Neural cell (in vitro differentiated cells): ENCODE results near the gene RABL3. TPM values are rescaled to one million over a fixed set of nuclear protein-coding genes. Genes with fewer than 3 reads are reported as not detected.

Experiments
- H2AFZ ChIP-seq: fragments of 200-600, 300-800 bp; sonication (generic), shearing (Covaris generic); 2 replicates; pipeline ENCODE4 v1.6.0; 2014; ENCODE audit warnings: low read depth, mild to moderate bottlenecking, antibody characterized with exemption, low read length, moderate library complexity
- H3F3A ChIP-seq: fragments of 200-600 bp; shearing (Covaris generic); 2 replicates; pipeline ENCODE4 v1.6.1; 2016; ENCODE audit warnings: mild to moderate bottlenecking, moderate library complexity, mixed read lengths, antibody characterized with exemption, low read length; ENCODE audit not compliant: insufficient read depth, poor library complexity, severe bottlenecking
- H3K27ac ChIP-seq: fragments of 200-600, 300-800 bp; sonication (generic), shearing (Covaris generic); 2 replicates; pipeline ENCODE4 v1.5.1; 2014; ENCODE audit warnings: mild to moderate bottlenecking, low read length, moderate library complexity
- H3K27me3 ChIP-seq: fragments of 300-800, 200-600 bp; sonication (generic), shearing (Covaris generic); 2 replicates; pipeline ENCODE4 v1.6.0; 2014; ENCODE audit warnings: mild to moderate bottlenecking, low read depth, low read length, moderate library complexity; ENCODE audit not compliant: insufficient read depth
- H3K36me3 ChIP-seq: fragments of 300-800, 200-600 bp; sonication (generic), shearing (Covaris generic); 2 replicates; pipeline ENCODE4 v1.5.1; 2014; ENCODE audit warnings: mild to moderate bottlenecking, antibody characterized with exemption, low read length, moderate library complexity; ENCODE audit not compliant: insufficient read depth
- H3K4me2 ChIP-seq: fragments of 300-800, 200-600 bp; sonication (generic), shearing (Covaris generic); 2 replicates; pipeline ENCODE4 v1.6.0; 2014; ENCODE audit warnings: mild to moderate bottlenecking, low read length
- H3K4me3 ChIP-seq: fragments of 300-800, 200-600 bp; sonication (generic), shearing (Covaris generic); 2 replicates; pipeline ENCODE4 v1.5.1; 2014; ENCODE audit warnings: mild to moderate bottlenecking, low read length, moderate library complexity
- H3K79me2 ChIP-seq: fragments of 200-600 bp; shearing (Covaris generic); replicated peaks from 2 replicates; pipeline ENCODE4 v1.6.0; 2014; ENCODE audit warnings: mild to moderate bottlenecking, low read length, moderate library complexity; ENCODE audit not compliant: insufficient read depth
- H3K9ac ChIP-seq: fragments of 300-800, 200-600 bp; sonication (generic), shearing (Covaris generic); 2 replicates; pipeline ENCODE4 v1.6.1; 2016; ENCODE audit warnings: mild to moderate bottlenecking, low read length, mixed read lengths
- H3K9me2 ChIP-seq: fragments of 200-600 bp; shearing (Covaris generic); 2 replicates; pipeline ENCODE4 v1.6.1; 2016; ENCODE audit warnings: mild to moderate bottlenecking, low read length, mixed read lengths; ENCODE audit not compliant: insufficient read depth
- H3K9me3 ChIP-seq: fragments of 200-600, 300-800 bp; sonication (generic), shearing (Covaris generic); 2 replicates; pipeline ENCODE4 v1.6.1; 2016; ENCODE audit warnings: mild to moderate bottlenecking, mixed run types, low read length, moderate library complexity, mixed read lengths
- H4K20me1 ChIP-seq: fragments of 200-600 bp; shearing (Covaris generic); 2 replicates; pipeline ENCODE4 v1.6.1; 2016; ENCODE audit warnings: mild to moderate bottlenecking, mixed run types; ENCODE audit not compliant: insufficient read depth
- EP300 ChIP-seq: fragments of 450-650 bp; conservative IDR thresholded peaks from 2 replicates; pipeline ENCODE4 v1.6.1; 2014; ENCODE audit warnings: antibody characterized with exemption, mild to moderate bottlenecking, moderate library complexity; ENCODE audit not compliant: poor library complexity, severe bottlenecking
- EZH2 ChIP-seq: fragments of 200-600, 300-800 bp; shearing (Covaris generic), sonication (generic); IDR thresholded peaks from 2 replicates; pipeline ENCODE4 v1.6.1; 2014; ENCODE audit warnings: antibody characterized with exemption, low read length, borderline replicate concordance, mild to moderate bottlenecking; ENCODE audit not compliant: insufficient read depth, poor library complexity, severe bottlenecking
- MXI1 ChIP-seq: fragments of 450-650 bp; conservative IDR thresholded peaks from 2 replicates; pipeline ENCODE4 v1.6.1; 2014; ENCODE audit warnings: antibody characterized with exemption, mild to moderate bottlenecking; ENCODE audit not compliant: poor library complexity, severe bottlenecking
- POLR2AphosphoS5 ChIP-seq: IDR thresholded peaks from 2 replicates; pipeline ENCODE4 v1.6.1; 2012
- RAD21 ChIP-seq: fragments of 450-650 bp; conservative IDR thresholded peaks from 2 replicates; pipeline ENCODE4 v1.6.1; 2014; ENCODE audit warnings: antibody characterized with exemption, mild to moderate bottlenecking, moderate library complexity
- SMC3 ChIP-seq: fragments of 450-650 bp; conservative IDR thresholded peaks from 2 replicates; pipeline ENCODE4 v1.6.1; 2014; ENCODE audit warnings: antibody characterized with exemption, mild to moderate bottlenecking, moderate library complexity; ENCODE audit not compliant: poor library complexity
- TAF1 ChIP-seq: IDR thresholded peaks from 2 replicates; pipeline ENCODE4 v1.6.1; 2012; ENCODE audit warnings: low read depth
- polyA plus RNA-seq: library from polyadenylated mRNA; depleted of rRNA; stranded (reverse); fragments of >200 nt; gene quantifications from 2 replicates; pipeline ENCODE4 v1.2.3, GENCODE V29; 2014
- TF ChIP-seq, protein P1 (sequence below): fragments of 450-650 bp; IDR thresholded peaks from 2 replicates; pipeline ENCODE4 v1.5.1; 2014; ENCODE audit warnings: antibody characterized with exemption, mild to moderate bottlenecking, moderate library complexity; ENCODE audit not compliant: poor library complexity, severe bottlenecking
- TF ChIP-seq, protein P2 (sequence below): IDR thresholded peaks from 2 replicates; pipeline ENCODE4 v1.6.1; 2012; ENCODE audit warnings: borderline replicate concordance

Gene RABL3
- polyA plus RNA-seq, 1 donor from 2014 or later: 14.7 TPM

DNA sequence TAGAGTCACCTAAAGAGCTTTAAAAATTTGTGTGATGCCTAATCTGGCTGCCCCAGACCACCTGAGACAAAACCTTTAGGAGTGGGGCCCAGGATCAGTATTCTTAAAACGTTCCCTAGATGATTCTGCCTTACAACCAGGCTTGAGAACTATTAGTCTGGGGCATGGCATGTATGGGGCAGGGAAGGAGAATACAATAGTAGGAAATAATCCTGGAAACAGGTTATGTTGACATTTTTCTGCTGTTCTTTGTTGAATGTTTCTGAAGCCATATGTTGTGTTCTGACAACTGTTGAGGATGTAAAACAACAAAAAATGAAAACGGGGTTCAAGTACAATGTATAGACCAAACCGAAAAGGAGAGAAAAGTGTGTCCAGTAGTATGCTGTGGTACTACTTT lies 3.1 kb upstream of the RABL3 start:
- H3F3A ChIP-seq: no peaks in the 10 kb centered on the region
- H3K9me2 ChIP-seq: no peaks in the 10 kb centered on the region

DNA sequence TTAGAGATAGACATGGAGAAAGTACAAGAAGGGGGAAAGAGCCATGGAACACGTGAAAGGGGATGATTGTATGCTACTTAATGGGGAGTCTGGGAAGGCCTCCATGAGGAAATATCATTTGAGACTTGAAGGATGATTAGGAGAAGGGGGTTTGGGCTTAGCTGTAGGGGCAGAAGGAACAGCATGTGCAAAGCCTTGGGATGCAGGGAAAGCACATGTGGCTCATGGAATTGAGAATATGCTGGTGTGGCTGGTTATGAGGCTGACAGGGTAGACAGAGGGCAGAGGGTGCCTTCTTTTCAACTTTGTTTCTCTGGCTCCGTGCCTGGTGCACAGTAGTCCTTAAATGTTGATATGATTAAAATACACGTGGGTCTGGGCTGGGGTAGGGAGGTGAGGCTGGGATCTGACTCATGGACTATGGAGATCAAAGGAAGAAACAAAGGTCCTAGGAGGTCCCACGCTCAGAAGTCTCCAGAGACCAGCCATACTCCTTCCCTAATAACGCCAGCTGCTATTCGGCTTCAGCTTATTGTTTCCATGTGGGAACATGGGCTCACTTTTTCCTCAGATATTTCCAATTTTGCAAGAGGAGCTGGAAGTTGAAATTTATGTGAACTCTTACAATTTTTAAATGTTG lies 1.4 kb upstream of the RABL3 start:
- Histone ChIP-seq H3K79me2 (peaks cover 24% of the 10 kb centered on the region), H4K20me1 (no peaks in the 10 kb centered on the region), H3K4me3 (peak overlapping the region; percentile 90), H3K9me3 (no peaks in the 10 kb centered on the region), H3F3A (no peaks in the 10 kb centered on the region), H3K27me3 (no peaks in the 10 kb centered on the region), H2AFZ (no peak overlapping the region), H3K36me3 (no peaks in the 10 kb centered on the region), H3K4me2 (peak overlapping the region; percentile 100), H3K9me2 (no peaks in the 10 kb centered on the region), H3K9ac (peak overlapping the region; percentile 80), H3K27ac (no peak overlapping the region)
- no peak for TF ChIP-seq MXI1

More for the DNA sequence above, 3.1 kb upstream of the RABL3 start:
- H3K79me2 ChIP-seq: peaks cover 27% of the 10 kb centered on the region
- H3K36me3 ChIP-seq: no peaks in the 10 kb centered on the region
- no peaks in the 10 kb centered on the region for H3K27me3 ChIP-seq
- no peak overlapping the region for H3K9ac ChIP-seq
- H2AFZ ChIP-seq: no peak overlapping the region
- no peak overlapping the region for H3K4me3 ChIP-seq
- no peak overlapping the region for H3K27ac ChIP-seq
- no peaks in the 10 kb centered on the region for H4K20me1 ChIP-seq
- no peak overlapping the region for H3K4me2 ChIP-seq
- H3K9me3 ChIP-seq: no peaks in the 10 kb centered on the region
- no peak for TF ChIP-seq MXI1
- TF ChIP-seq RAD21: no peak
- TF ChIP-seq SMC3: no peak
- TF ChIP-seq, protein P1, sequence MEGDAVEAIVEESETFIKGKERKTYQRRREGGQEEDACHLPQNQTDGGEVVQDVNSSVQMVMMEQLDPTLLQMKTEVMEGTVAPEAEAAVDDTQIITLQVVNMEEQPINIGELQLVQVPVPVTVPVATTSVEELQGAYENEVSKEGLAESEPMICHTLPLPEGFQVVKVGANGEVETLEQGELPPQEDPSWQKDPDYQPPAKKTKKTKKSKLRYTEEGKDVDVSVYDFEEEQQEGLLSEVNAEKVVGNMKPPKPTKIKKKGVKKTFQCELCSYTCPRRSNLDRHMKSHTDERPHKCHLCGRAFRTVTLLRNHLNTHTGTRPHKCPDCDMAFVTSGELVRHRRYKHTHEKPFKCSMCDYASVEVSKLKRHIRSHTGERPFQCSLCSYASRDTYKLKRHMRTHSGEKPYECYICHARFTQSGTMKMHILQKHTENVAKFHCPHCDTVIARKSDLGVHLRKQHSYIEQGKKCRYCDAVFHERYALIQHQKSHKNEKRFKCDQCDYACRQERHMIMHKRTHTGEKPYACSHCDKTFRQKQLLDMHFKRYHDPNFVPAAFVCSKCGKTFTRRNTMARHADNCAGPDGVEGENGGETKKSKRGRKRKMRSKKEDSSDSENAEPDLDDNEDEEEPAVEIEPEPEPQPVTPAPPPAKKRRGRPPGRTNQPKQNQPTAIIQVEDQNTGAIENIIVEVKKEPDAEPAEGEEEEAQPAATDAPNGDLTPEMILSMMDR: no peak
- TF ChIP-seq EZH2: no peak
- TF ChIP-seq POLR2AphosphoS5: no peak
- TF ChIP-seq EP300: no peak
- TF ChIP-seq, protein P2, sequence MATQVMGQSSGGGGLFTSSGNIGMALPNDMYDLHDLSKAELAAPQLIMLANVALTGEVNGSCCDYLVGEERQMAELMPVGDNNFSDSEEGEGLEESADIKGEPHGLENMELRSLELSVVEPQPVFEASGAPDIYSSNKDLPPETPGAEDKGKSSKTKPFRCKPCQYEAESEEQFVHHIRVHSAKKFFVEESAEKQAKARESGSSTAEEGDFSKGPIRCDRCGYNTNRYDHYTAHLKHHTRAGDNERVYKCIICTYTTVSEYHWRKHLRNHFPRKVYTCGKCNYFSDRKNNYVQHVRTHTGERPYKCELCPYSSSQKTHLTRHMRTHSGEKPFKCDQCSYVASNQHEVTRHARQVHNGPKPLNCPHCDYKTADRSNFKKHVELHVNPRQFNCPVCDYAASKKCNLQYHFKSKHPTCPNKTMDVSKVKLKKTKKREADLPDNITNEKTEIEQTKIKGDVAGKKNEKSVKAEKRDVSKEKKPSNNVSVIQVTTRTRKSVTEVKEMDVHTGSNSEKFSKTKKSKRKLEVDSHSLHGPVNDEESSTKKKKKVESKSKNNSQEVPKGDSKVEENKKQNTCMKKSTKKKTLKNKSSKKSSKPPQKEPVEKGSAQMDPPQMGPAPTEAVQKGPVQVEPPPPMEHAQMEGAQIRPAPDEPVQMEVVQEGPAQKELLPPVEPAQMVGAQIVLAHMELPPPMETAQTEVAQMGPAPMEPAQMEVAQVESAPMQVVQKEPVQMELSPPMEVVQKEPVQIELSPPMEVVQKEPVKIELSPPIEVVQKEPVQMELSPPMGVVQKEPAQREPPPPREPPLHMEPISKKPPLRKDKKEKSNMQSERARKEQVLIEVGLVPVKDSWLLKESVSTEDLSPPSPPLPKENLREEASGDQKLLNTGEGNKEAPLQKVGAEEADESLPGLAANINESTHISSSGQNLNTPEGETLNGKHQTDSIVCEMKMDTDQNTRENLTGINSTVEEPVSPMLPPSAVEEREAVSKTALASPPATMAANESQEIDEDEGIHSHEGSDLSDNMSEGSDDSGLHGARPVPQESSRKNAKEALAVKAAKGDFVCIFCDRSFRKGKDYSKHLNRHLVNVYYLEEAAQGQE: no peak
- TF ChIP-seq TAF1: no peak
